Muscle of leg (tissue), 16 donors: Measurements from ENCODE around the gene OR56B1. TPM values are rescaled to one million over a fixed set of nuclear protein-coding genes. Genes with fewer than 3 reads are reported as not detected.
"Not testable (repeated sequence)": the region's sequence is repeated elsewhere in the genome, so short reads cannot be mapped to it uniquely, and the experiment has no call there.

Source experiments
- DNase-seq: peaks from one replicate; pipeline ENCODE4 v3.0.0; 2013
- H3K27ac ChIP-seq: one replicate; pipeline ENCODE4 v1.5.1; 2013; ENCODE audit warnings: mild to moderate bottlenecking, low read length, control low read depth
- H3K27me3 ChIP-seq: one replicate; pipeline ENCODE4 v1.6.1; 2013; ENCODE audit warnings: low read length; ENCODE audit not compliant: control insufficient read depth, insufficient read depth
- H3K36me3 ChIP-seq: one replicate; pipeline ENCODE4 v1.6.1; 2013; ENCODE audit warnings: low read length; ENCODE audit not compliant: control insufficient read depth, insufficient read depth
- H3K4me1 ChIP-seq: one replicate; pipeline ENCODE4 v1.6.1; 2013; ENCODE audit warnings: low read length; ENCODE audit not compliant: control insufficient read depth, insufficient read depth
- H3K4me3 ChIP-seq: one replicate; pipeline ENCODE4 v1.5.1; 2013; ENCODE audit warnings: low read length, control low read depth
- H3K9me3 ChIP-seq: replicated peaks from 2 replicates; pipeline ENCODE4 v1.6.1; 2013; ENCODE audit warnings: low read depth, low read length; ENCODE audit not compliant: control insufficient read depth
- WGBS: methylation state at CpG from one replicate; pipeline ENCODE4 v1.1.5; 2013; ENCODE audit warnings: missing lambda C conversion rate; ENCODE audit not compliant: insufficient coverage; 5-methylcytosine and 5-hydroxymethylcytosine counted together
- long read RNA-seq, 11 donors: transcript quantifications; one replicate each; lab custom pipeline, GENCODE V29; 2026
- polyA plus RNA-seq, 8 donors: library from polyadenylated mRNA; unstranded; fragments of 120-200 nt; gene quantifications; one replicate each; pipeline versions ENCODE4 v1.2.1 to v1.2.3, GENCODE V29; 2013; ENCODE audit warnings: inconsistent platforms in 1 of 8, low replicate concordance in 1 of 8; ENCODE audit not compliant: insufficient read length in 8 of 8, insufficient read depth in 1 of 8
- total RNA-seq: library from RNA; stranded (reverse); fragments of 120-200 nt; gene quantifications from one replicate; pipeline ENCODE4 v1.2.4, GENCODE V29; 2013

Gene OR56B1
- not detected for total RNA-seq
- polyA plus RNA-seq: under 1 TPM in 1 of 8 donors, not detected in 7; 0.08 TPM
- long read RNA-seq, donor 1: 0 reads
- long read RNA-seq, donor 2: 0 reads
- long read RNA-seq, donor 3: 0 reads
- long read RNA-seq, donor 4: 0 reads
- long read RNA-seq, donor 5: 0 reads
- long read RNA-seq, donor 6: 0 reads
- long read RNA-seq, donor 7: 0 reads
- long read RNA-seq, donor 8: 0 reads
- long read RNA-seq, donor 9, partial matches to known transcripts: 0 of 1 reads
- long read RNA-seq, donor 9, other reads (novel, unspliced or antisense): 0 of 1 reads
- long read RNA-seq, donor 10: 0 reads
- long read RNA-seq, donor 11: 0 reads

GRCh38 chr11:5736396-5736795 is at the start of gene OR56B1:
Gene OR56B1, plus strand, starts transcription at chr11:5736448. Its CDS starts 69 bp downstream, at chr11:5736517.
- H3K27ac ChIP-seq: no peak within 1 kb of the TSS
- 73% methylated on average over 1 of the region's 1 CpG for WGBS
- no peak for DNase-seq

GRCh38 chr11:5688482-5688881 is 47.8 kb upstream of the OR56B1 start:
- H3K4me1 ChIP-seq: peaks cover 10% of the 10 kb centered on the region
- no peaks in the 10 kb centered on the region for H3K9me3 ChIP-seq
- H3K36me3 ChIP-seq: no peaks in the 10 kb centered on the region
- no peak overlapping the region for H3K27ac ChIP-seq
- no peaks in the 10 kb centered on the region for H3K27me3 ChIP-seq
- no peak overlapping the region for H3K4me3 ChIP-seq
- WGBS: no CpG with 5 or more reads among the region's 1 CpG
- no peak for DNase-seq

More at GRCh38 chr11:5736396-5736795, at the start of gene OR56B1:
- no peaks in the 10 kb centered on the region for H3K9me3 ChIP-seq
- no peaks in the 10 kb centered on the region for H3K27me3 ChIP-seq
- no peak within 1 kb of the TSS for H3K4me3 ChIP-seq
- no peaks in the 10 kb centered on the region for H3K36me3 ChIP-seq
- H3K4me1 ChIP-seq: no peaks in the 10 kb centered on the region

- WGBS: no CpG with 5 or more reads among the region's 2 CpGs
- Histone ChIP-seq H3K36me3 (no peaks in the 10 kb centered on the region), H3K27me3 (no peaks in the 10 kb centered on the region), H3K9me3 (no peaks in the 10 kb centered on the region), H3K4me1 (peaks cover 7% of the 10 kb centered on the region), H3K27ac (peak within 1 kb of the TSS; percentile 93), H3K4me3 (peak within 1 kb of the TSS; percentile 52)
- peak; percentile 94 for DNase-seq
Observed at GRCh38 chr11:5689551-5689983, 46.7 kb upstream of the OR56B1 start, which contains the start of gene TRIM22. Gene TRIM22, plus strand, starts transcription at chr11:5689790. Its CDS starts 6,443 bp downstream, at chr11:5696233.

DNA sequence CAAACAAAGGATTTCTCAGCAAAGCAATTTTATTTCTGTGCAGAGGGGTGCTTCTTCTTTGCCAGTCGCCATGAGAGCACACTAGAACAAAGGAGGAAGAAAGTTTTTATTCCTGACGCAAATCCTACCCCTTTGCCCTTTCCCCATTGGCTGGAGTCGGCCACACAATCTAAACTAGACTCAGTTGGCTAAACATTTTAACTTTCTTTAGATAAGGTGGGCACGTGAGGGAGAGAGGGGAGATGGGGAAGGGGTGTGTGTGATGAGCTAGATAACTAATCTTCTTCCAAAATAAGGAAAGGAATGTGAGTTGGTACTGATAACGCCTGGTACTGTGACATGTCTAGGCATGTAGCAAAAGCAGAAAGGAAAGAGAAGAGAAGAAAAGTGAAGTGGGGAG is 46.0 kb upstream of the OR56B1 start:
- peak; percentile 24 for DNase-seq
- H3K27me3 ChIP-seq: no peaks in the 10 kb centered on the region
- no peaks in the 10 kb centered on the region for H3K36me3 ChIP-seq
- H3K4me1 ChIP-seq: peaks cover 5% of the 10 kb centered on the region
- H3K27ac ChIP-seq: peak overlapping the region; percentile 93
- no peaks in the 10 kb centered on the region for H3K9me3 ChIP-seq
- peak overlapping the region; percentile 52 for H3K4me3 ChIP-seq
- WGBS: no CpG with 5 or more reads among the region's 5 CpGs

- Histone ChIP-seq H3K4me3 (peak overlapping the region; percentile 52), H3K27ac (peak overlapping the region; percentile 0), H3K36me3 (no peaks in the 10 kb centered on the region), H3K27me3 (no peaks in the 10 kb centered on the region), H3K4me1 (peaks cover 3% of the 10 kb centered on the region), H3K9me3 (no peaks in the 10 kb centered on the region)
- 96% methylated on average over 4 of the region's 5 CpGs for WGBS
- DNase-seq: peak; percentile 20
Observed at GRCh38 chr11:5690736-5691135, 45.5 kb upstream of the OR56B1 start.

GRCh38 chr11:5691238-5691963 is 44.8 kb upstream of the OR56B1 start:
- no CpG with 5 or more reads among the region's 12 CpGs for WGBS
- H3K27me3 ChIP-seq, DNase-seq, H3K9me3 ChIP-seq, H3K36me3 ChIP-seq, H3K27ac ChIP-seq, H3K4me1 ChIP-seq: not testable (repeated sequence)
- H3K4me3 ChIP-seq: peak overlapping the region; percentile 52

GRCh38 chr11:5691964-5692361 is 44.3 kb upstream of the OR56B1 start:
- WGBS: no CpG with 5 or more reads among the region's 3 CpGs

GRCh38 chr11:5694642-5695041 is 41.6 kb upstream of the OR56B1 start:
- peaks cover 9% of the 10 kb centered on the region for H3K36me3 ChIP-seq
- H3K4me3 ChIP-seq: no peak overlapping the region
- WGBS: no CpG with 5 or more reads among the region's 1 CpG
- H3K9me3 ChIP-seq: no peaks in the 10 kb centered on the region
- no peak overlapping the region for H3K27ac ChIP-seq
- no peaks in the 10 kb centered on the region for H3K27me3 ChIP-seq
- no peak for DNase-seq
- peaks cover 3% of the 10 kb centered on the region for H3K4me1 ChIP-seq

More at GRCh38 chr11:5691964-5692361, 44.3 kb upstream of the OR56B1 start:
- no peak for DNase-seq
- H3K27ac ChIP-seq: no peak overlapping the region
- peaks cover 5% of the 10 kb centered on the region for H3K36me3 ChIP-seq
- peaks cover 3% of the 10 kb centered on the region for H3K4me1 ChIP-seq
- H3K4me3 ChIP-seq: no peak overlapping the region
- no peaks in the 10 kb centered on the region for H3K27me3 ChIP-seq
- no peaks in the 10 kb centered on the region for H3K9me3 ChIP-seq

GRCh38 chr11:5695580-5695979 is 40.7 kb upstream of the OR56B1 start:
- H3K4me1 ChIP-seq: peaks cover 3% of the 10 kb centered on the region
- H3K9me3 ChIP-seq: no peaks in the 10 kb centered on the region
- no peak overlapping the region for H3K4me3 ChIP-seq
- 75% methylated on average over 1 of the region's 1 CpG for WGBS
- H3K27me3 ChIP-seq: no peaks in the 10 kb centered on the region
- H3K27ac ChIP-seq: no peak overlapping the region
- DNase-seq: no peak
- peaks cover 9% of the 10 kb centered on the region for H3K36me3 ChIP-seq

DNA sequence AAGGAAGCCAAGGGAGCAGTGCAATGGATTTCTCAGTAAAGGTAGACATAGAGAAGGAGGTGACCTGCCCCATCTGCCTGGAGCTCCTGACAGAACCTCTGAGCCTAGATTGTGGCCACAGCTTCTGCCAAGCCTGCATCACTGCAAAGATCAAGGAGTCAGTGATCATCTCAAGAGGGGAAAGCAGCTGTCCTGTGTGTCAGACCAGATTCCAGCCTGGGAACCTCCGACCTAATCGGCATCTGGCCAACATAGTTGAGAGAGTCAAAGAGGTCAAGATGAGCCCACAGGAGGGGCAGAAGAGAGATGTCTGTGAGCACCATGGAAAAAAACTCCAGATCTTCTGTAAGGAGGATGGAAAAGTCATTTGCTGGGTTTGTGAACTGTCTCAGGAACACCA is 40.0 kb upstream of the OR56B1 start:
- DNase-seq: no peak
- Histone ChIP-seq H3K27me3 (no peaks in the 10 kb centered on the region), H3K36me3 (peaks cover 9% of the 10 kb centered on the region), H3K27ac (no peak overlapping the region), H3K4me1 (no peaks in the 10 kb centered on the region), H3K9me3 (no peaks in the 10 kb centered on the region), H3K4me3 (no peak overlapping the region)
- 63% methylated on average over 2 of the region's 2 CpGs for WGBS
